Right lung (tissue), 10 donors: Measurements from ENCODE around the gene RUFY4. TPM values are rescaled to one million over a fixed set of nuclear protein-coding genes. Genes with fewer than 3 reads are reported as not detected.

Experiments
- DNase-seq, 2 donors: peaks; one replicate each; pipeline ENCODE4 v3.0.0-alpha.2; 2013
- long read RNA-seq, 8 donors: transcript quantifications; one replicate each; lab custom pipeline, GENCODE V29; 2026
- polyA plus RNA-seq, 5 donors: library from polyadenylated mRNA; unstranded; fragments of 120-200 nt; gene quantifications; one replicate each; pipeline versions ENCODE4 v1.2.1 to v1.2.3, GENCODE V29; 2013; ENCODE audit warnings: inconsistent platforms in 1 of 5, low replicate concordance in 1 of 5; ENCODE audit not compliant: insufficient read length in 5 of 5, insufficient read depth in 1 of 5

RUFY4 gene, protein sequence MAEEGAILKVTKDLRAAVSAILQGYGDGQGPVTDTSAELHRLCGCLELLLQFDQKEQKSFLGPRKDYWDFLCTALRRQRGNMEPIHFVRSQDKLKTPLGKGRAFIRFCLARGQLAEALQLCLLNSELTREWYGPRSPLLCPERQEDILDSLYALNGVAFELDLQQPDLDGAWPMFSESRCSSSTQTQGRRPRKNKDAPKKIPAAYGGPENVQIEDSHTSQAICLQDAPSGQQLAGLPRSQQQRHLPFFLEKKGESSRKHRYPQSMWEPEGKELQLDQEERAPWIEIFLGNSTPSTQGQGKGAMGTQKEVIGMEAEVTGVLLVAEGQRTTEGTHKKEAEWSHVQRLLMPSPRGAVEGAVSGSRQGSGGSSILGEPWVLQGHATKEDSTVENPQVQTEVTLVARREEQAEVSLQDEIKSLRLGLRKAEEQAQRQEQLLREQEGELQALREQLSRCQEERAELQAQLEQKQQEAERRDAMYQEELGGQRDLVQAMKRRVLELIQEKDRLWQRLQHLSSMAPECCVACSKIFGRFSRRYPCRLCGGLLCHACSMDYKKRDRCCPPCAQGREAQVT
- polyA plus RNA-seq: under 1 TPM; 0.29 to 0.79 (median 0.34) TPM
- long read RNA-seq, donor 1: 0 reads
- long read RNA-seq, donor 2: 0 reads
- long read RNA-seq, donor 3: 0 reads
- long read RNA-seq, donor 4: 0 reads
- long read RNA-seq, donor 5: 0 reads
- long read RNA-seq, donor 6: 0 reads
- long read RNA-seq, donor 7: 0 reads
- long read RNA-seq, donor 8: 0 reads

DNA sequence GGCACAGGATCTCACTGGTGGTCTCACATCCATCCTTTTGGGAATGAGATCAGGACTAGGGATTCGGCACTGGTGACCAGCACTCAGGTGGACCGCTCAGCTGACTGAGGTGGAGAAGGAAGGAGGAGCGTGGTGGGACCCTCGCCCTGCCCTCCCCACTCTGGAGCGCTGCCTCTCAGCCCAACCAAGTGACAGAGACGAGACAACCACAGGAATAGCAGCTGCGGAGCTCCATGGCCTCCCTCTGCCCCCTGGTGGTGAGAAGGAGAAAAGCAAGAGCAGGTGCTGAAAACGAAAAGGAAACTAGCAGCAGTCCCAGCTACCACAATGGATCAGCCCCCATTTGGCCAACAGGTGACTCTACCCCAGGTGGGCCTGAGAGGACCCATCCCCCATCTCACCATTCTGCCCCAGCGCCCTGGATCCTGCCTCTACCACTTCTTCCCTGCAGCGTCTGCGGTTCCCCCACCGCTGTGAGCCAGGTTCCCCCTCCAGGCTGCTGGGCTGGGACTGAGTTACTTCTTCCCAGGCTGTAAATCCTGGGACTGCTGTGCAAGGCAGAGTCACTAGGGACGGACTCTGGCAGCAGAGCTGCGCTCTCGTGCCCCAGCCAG, at the start of gene RUFY4:
Gene RUFY4, plus strand, starts transcription at position 533 of the 614 bp plus-strand sequence. CDS start 1,353 bp downstream, outside the sequence.
- peak; percentile 40 to 61 for DNase-seq

DNA sequence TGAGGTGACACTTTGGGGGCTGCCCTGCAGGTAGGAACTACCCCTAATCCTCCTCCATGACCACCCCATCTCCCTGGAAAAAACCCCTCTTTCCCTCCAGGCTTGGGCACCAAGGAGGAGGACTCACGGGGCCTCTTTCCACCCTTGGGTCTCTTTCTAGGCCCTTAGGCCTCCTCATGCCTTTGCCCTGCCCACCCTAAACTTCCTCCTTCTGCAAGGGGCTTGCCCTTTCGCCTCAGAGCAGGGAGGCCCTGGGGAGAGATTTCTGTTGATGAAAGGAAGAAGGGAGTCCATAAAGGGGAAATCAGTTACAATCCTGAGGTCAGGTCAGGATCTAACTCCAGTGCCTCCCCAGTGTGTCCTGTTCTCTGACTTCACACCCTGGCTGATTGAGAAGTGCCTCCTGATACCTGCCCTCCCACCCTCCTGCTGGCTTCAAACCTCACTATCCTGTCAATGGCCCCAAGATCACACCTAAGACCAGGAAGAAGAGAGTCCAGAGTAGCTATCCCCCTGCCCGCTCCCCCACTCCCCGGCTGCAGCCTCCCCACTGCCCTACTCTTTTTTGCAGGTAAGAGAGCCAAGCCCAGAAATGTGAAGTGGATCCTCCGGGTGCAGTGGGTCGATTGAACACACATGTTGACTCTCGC, 49.5 kb upstream of the RUFY4 start:
- DNase-seq: no peak

DNA sequence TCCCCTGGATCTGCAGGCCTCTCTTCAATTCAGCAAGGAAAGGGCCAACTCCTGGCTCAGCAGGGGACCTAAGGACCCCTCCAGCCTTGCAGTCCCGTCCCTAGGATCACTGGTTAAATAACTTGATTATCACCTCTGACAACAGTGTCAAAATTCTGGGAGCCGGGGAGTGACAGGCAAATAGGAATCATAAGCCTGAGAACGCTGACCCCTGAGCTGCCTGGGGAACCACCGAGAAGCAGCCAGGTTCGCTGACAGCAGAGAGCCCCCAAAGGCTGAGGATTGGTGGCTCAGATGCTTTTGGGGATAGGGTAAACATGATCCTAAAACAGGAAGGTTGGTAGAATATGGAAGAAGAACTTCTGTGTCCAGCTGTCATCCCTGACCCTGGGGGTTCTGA, 48.8 kb upstream of the RUFY4 start:
- no peak for DNase-seq

DNA sequence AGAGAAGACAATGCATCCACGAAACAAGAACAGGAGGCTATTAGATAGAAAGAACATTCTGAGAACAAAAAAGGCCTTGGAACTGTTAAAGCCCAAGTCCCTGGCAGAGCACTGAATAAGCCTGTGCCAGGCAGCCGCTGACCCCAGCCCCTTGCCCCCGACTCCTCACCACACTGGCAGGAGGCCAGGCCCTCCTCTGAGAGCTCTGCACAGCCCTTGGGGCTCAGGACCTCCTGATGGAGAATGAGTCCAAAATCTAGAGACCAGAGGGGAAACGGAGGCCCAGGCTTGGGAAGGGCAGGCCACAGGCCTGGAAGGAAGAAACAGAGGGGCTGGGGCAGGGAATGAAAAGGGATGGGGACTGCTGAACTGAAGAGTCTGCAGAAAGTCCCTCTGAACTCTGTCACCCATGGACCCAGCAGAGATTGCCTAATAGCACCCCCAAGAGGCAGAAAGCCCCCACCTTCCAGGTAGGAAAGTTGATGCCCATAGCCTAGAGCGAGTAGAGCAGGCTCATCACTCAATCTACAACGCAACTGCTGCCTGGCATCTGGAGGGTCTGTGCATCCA, 48.0 kb upstream of the RUFY4 start:
- DNase-seq: no peak

DNA sequence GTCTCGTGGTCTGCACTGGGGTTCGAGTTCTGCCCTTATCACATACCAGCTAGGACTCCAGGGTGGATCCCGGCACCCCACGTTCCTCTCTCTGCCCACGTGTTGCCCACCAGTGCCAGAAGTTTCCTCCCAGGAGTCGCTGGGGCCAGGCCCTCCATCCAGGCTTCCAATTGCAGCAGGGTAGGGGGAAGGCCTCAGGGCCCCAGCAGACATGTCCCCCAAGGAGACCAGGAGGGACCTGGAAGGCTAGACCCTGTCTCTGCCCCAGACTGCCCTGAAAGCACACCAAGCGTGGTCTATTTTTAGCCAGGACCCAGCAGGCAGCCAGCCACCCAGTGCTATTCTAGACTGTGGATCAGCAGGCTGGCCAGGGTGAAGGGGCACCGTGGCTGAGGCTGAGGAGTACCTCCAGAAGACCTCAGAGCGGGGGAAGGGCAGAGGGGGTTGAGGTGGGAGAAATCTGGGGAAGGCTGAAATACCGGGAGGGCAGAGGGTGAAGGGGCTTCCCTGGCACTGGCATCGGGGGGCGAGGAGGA, 47.4 kb upstream of the RUFY4 start:
- DNase-seq: no peak

DNA sequence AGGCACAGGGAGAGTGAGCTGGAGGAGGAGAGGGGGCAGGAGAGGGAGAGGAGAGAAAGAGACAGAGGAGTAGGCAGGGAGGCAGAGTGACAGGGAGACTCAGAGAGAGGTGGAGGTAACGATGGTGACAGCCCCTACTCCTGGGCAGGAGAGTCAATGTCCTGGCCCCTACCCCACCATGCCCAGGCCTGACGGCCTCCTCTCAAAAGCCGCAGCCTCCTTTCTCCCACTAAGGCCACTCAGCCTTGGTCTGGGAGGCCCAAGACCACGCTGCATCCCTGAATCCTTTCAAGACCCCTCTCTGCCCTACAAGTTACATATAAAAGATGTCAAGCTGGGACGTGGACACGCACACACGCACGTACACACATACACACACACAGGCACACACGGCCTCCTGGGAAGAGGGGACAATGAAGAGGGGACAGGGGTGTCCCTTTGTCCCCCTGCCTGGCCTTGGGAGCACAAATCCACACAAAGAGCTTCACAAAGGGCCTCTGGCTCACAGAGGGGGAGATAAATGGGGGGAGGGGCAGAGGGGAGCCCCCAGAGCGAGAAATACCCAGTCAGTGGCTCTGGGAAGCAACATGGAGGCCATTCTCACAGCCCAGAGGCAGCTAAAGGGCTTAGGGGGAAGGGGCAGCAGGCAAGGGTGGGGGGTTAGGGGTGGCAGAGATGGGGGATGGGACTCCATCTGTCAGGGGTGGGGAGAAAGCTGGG, 46.8 kb upstream of the RUFY4 start:
- DNase-seq: no peak

DNA sequence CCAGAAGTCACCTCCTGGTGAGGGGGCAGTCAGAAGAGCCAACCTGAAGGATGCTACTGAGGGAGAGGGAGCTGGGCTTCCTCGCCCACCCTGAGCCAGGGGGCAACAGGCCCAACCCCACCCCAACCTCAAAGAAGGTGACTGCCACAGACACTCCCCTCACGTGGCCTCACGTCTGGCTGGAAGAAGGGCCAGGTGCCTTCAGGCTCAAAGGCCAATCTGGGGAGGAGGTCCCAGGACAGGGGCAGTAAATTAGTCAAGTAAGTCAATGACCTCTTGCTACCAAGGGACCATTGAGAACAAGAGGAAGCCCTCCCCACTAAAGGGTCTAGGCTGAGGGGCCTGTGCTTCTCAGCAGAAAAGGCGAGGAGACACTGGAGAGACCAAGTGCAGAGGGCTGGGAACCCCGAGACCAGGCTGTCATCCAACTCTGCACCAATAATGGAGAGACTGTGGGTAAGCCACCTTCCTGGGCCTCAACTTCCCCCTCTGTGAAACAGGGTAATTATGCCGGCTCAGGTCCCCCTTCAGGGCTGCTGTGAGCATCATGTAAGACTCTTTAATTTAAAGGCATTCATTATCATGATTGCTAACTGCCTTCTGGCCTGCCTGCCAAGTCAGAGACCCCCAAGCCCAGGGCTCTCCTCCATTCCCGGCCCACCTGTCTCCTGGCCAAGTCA, 46.1 kb upstream of the RUFY4 start:
- no peak for DNase-seq

DNA sequence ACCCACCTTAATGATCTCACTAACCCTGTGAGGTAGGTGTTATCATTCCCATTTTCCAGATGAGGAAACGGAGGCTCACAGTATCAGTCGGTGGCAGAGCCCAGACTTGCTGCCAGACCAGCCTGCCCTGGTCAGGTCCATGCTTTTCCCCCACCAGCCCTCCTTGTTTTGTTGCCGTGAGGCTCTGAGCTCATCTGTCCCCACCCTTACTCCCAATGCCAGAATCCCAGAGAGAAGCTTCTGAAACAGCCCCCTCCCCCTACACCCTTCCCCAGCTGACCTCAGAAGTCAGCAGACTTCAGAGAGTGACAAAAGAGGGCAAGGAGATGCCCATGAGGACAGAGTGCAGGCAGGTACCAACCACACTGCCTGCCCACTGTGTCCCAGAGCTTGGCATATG, 45.4 kb upstream of the RUFY4 start:
- no peak for DNase-seq

DNA sequence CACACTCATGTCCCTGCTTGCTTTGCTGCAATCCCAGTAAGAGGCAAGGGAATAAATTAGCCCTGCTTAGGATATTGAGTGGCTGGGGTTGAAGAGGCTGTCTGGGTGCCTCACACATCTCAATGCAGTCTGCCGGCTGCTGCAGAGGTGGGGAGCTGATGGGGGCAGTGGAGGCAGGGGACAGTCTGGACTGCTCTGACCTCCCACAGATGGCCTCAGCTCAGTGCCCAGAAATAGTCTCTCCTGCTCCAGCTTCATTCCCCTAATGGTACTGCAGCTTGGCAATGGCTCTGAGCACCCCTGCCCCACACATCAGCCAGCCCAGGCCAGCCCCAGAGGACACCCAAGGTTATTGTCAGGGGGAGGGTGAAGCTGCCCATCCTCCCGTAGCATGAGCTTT, 44.7 kb upstream of the RUFY4 start:
- DNase-seq: no peak

DNA sequence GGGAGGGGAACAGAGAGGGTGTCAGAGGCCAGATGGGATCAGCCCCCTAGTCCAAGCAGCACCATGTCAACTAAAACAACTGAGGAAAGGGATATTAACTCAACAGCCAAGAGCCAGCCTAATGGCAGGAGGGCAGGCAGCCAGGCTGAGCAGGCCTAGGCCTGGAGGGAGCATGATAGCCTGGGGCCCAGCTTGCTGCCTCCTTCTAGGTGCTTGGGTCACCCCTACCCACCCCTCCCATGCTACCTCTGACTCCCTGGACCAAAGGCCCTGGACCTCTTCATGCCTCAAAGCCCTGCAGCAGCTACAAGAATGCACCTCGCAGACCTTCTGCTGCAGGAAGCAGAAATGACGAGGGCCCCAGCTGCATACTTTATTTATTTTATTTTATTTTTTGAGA, 44.2 kb upstream of the RUFY4 start:
- DNase-seq: no peak

DNA sequence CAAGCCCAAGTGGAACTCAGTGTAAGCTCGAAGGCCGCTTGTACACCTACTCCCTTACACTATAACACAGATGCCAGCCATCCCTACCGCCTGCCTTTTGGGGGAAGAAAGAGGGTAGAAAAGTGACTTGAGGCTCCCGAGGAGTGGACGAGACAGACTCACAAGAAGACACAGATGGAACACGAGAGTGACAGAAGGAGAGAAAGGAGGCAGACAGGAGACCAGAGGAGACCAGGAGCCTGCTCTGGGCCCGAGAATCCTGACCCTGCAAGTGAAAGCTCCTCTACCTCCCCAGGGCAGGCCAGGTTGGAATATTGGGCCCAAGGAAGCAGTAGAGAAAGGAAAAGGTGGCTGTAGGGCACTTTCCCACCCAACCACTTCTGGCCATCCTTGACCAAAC, 42.8 kb upstream of the RUFY4 start:
- DNase-seq: no peak

DNA sequence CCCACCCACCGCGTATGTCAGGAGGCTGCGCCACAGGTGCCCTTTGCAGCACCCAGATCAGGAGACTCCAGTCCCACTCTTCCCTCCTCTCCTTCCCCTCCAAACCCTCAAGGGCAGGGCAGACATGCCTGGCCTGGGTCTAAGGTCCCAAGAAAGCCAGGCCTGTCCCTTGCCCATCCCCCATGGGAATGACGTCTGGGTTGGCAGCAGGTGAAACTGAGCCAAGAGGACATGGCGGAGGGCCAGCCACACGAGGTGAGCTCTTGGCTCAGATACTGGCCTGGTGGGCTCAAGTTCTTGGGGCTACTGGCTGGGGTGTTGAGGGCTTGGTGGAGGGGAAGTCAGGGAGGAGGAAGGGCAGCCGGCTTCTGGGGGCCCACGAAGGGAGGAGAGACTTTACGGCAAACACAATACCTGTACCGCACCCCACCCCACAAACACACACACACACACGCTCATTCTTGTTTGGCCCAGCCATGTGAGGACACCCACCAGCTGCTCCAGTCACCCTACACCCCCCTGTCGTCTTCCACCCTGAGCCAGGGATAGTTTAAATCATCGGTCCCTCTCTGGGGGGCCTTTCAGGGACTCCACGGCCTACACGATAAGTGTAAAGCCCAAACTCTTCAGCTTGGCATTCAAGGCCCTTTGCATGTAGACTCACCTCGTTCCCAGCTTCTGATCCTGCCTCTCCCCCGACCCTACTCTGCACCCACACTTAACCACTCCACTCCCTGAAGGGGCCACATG, 42.2 kb upstream of the RUFY4 start:
- DNase-seq: no peak

DNA sequence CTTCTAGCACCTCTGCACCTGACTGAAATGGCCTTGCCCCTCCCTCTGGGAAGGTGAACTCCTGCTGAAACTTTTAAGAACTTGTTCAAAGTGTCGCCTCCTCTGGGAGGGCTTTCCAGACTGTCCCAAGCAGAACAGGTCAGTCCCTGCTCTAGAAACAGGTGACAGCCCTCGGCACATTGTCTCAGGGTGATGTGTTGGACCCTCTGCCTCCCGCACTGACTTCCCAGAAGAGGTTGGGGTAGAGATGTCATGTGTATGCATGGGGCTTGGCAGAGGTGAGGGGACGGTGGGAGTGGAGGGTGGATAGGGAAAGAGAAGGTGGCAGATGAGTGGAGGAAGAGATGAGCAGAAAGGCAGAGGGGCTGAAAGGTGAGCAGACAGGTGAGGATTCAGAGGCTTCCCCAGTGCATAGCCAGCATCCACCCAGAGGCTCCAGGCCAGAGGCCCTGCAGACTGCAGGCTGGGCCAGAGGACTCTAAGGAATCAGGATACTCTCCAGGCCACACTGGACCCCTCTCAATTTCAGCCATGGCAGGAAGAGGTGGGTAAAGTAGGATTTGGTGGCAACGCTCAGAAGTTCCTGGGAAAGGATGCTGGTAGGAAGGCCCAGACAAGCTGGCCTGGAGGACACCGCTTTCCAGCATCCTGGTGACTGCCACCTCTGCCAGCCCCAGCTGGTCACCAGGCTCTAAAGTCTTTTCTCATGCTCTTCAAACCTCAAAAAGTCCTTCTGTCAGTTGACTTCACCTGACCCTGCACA, 41.4 kb upstream of the RUFY4 start:
- no peak for DNase-seq

DNA sequence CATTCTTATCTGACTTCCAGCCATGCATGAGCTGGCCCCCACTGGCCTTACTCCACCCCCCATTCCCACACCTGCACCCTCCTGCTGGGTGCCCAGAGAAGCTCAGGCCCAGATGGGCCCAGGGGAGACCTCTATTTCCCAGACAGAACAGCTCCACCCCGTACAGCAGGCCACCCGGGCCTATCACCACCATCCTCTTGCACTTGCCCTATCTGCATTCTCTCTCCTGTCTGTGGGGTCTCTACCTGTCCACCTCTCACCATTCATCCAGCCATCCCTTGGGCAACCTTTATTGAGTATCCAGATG, 40.9 kb upstream of the RUFY4 start:
- DNase-seq: no peak

DNA sequence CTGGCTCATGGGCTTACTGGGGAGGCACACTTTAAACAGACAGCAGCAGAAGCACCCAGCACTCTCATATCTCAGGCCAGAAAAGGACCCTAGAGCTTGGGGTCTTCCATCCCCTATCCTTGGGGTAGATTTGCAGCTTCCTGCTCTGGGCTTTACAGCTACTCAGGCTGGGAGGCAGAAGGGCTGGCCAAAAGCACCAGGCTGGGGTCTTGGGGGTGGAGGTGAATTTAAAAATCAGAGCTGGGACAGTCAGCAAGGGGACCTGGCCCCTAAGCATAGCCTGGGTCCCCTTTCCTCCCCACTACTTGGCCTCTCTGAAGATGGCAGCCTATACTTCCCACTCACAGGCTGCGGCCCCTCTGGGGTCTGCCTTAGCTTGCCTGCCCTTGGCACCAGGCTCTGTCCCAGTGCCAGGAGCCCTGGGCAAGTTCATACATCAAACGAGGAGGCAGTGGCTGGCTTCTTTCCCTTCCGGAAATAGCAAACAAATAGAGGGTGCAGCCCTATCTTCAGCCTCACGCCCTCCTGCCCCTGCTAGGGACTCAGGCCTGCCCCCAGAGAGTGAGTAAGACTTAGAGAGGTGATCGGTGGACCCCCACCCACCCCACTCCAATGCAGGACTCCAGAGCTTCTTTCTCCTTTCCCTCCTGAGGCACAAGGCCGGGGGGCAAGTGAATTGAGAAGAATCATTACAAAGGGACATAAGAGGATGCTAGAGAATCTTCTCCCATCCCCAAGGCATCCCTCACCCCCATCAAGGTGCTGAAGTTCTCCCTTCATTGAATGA, 40.3 kb upstream of the RUFY4 start:
- no peak for DNase-seq

DNA sequence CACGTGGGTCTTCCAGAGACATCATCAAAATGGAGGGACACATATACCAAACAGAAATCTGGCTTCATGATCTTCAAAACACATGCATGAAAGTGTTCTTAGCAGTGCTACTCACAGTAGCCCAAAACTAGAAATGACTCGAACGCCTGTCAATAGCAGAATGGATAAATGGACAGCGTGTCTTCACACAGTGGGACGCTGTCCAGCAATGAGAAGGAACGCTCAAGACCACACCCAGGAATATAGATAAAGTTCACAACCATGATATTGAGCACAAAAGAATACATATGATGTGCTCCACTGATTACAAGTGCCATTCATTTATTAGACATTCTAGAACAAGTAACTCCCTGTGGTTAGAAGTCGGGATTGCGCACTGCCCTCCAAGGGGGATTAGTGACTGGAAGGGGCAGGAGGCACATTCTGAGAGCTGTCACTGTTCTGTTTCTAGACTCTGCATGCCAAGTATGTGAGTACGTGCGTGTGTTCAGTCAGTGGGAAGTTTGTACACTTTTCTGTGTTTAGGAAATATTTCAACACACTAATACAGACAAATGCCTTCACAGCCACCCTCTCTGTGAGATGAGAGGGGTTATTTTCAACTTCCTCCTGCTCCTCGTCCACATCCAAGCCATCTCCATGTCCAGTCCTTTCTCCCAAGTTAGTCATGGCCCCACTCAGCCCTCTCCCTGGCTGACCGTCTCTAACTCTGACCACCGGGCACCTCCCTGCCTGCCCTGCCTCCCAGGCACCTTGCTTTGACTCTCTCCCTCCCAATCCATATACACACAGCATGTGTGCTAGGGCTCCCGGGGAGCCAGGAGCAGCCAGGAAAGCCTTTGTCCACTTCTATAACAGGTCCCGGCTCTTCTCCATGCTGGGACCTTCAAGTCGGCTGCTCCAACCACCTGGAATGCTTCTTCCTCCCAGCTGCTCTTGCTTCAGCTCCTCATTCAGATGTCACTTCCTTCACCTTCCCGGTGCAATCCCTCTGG, 39.4 kb upstream of the RUFY4 start:
- no peak for DNase-seq
